GM10266 (cell line): ENCODE data around the gene FAHD1.
A peak's percentile ranks its signal among the peaks of the same experiment; 100 is the strongest.
"Not testable (repeated sequence)": the region's sequence is repeated elsewhere in the genome, so short reads cannot be mapped to it uniquely, and the experiment has no call there.

Experiments used
- DNase-seq: peaks from one replicate; pipeline ENCODE4 v3.0.0; 2012; ENCODE audit errors: extremely low spot score
- CTCF ChIP-seq: IDR thresholded peaks from 2 replicates; pipeline ENCODE4 v1.5.1; 2012; ENCODE audit warnings: mild to moderate bottlenecking, low read depth; ENCODE audit not compliant: control insufficient read depth, insufficient read depth; ENCODE audit errors: missing control alignments

Gene FAHD1

GRCh38 chr16:1865902-1866690 is 39.1 kb downstream of the FAHD1 start:
- TF ChIP-seq CTCF: no peak

GRCh38 chr16:1870365-1871082 is 43.5 kb downstream of the FAHD1 start:
- DNase-seq: no peak
- TF ChIP-seq CTCF: no peak

More at GRCh38 chr16:1865902-1866690, 39.1 kb downstream of the FAHD1 start:
- no peak for DNase-seq

- TF ChIP-seq CTCF: no peak
- DNase-seq: peak; percentile 63
These were observed 45.1 kb downstream of the FAHD1 start, which contains the start of gene MEIOB for GRCh38 chr16:1871974-1872635. TSS of gene MEIOB (minus strand) at chr16:1872164. CDS start at chr16:1868175, 3,989 bp downstream.

- no peak for TF ChIP-seq CTCF
- no peak for DNase-seq
These were observed 47.8 kb downstream of the FAHD1 start for GRCh38 chr16:1874854-1875253.

GRCh38 chr16:1876066-1876465 is 49.1 kb downstream of the FAHD1 start:
- not testable (repeated sequence) for DNase-seq

GRCh38 chr16:1876468-1876867 is 49.5 kb downstream of the FAHD1 start:
- TF ChIP-seq CTCF: no peak
- DNase-seq: peak; percentile 47

- DNase-seq: no peak
- no peak for TF ChIP-seq CTCF
These were observed 50.1 kb downstream of the FAHD1 start for GRCh38 chr16:1877089-1877488.
